Measurements from ENCODE around the gene NOTCH1.

DNA sequence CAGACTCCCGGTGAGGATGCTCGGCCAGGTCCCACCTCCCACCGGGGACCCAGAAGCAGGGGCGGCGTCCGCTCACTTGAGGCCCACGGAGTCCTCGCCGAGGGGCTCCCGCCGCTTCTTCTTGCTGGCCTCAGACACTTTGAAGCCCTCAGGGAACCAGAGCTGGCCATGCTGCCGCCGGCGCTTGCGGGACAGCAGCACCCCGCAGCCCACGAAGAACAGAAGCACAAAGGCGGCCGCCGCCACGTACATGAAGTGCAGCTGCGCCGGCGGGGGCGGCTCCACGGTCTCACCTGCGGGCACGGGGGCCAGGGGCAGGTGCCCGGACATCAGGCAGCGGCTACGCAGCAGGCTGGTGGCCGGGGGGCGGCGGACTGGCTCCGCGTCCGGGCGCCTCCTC lies 43.7 kb downstream of the NOTCH1 start:
- TF ChIP-seq EZH2phosphoT487 (IDR thresholded peaks at IDR 0.05; ENCODE audit: low read length): no peak
- TF ChIP-seq, protein P1, sequence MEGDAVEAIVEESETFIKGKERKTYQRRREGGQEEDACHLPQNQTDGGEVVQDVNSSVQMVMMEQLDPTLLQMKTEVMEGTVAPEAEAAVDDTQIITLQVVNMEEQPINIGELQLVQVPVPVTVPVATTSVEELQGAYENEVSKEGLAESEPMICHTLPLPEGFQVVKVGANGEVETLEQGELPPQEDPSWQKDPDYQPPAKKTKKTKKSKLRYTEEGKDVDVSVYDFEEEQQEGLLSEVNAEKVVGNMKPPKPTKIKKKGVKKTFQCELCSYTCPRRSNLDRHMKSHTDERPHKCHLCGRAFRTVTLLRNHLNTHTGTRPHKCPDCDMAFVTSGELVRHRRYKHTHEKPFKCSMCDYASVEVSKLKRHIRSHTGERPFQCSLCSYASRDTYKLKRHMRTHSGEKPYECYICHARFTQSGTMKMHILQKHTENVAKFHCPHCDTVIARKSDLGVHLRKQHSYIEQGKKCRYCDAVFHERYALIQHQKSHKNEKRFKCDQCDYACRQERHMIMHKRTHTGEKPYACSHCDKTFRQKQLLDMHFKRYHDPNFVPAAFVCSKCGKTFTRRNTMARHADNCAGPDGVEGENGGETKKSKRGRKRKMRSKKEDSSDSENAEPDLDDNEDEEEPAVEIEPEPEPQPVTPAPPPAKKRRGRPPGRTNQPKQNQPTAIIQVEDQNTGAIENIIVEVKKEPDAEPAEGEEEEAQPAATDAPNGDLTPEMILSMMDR (IDR thresholded peaks at IDR 0.05; ENCODE audit: low read length): no peak
